Measurements from ENCODE around the gene OPRM1. TPM values are rescaled to one million over a fixed set of nuclear protein-coding genes. Genes with fewer than 3 reads are reported as not detected.
A peak's percentile ranks its signal among the peaks of the same experiment; 100 is the strongest.
"Not testable (repeated sequence)": the region's sequence is repeated elsewhere in the genome, so short reads cannot be mapped to it uniquely, and the experiment has no call there.

The OPRM1 gene
- total RNA-seq, 1 experiment from 2014 or later: not detected

GRCh38 chr6:154140743-154141142, 101.7 kb downstream of the OPRM1 start:
- DNase-seq (ENCODE audit: low read depth): peak; percentile 8

- DNase-seq (ENCODE audit: low read depth): no peak
These were observed 104.7 kb downstream of the OPRM1 start for GRCh38 chr6:154143753-154144152.

DNA sequence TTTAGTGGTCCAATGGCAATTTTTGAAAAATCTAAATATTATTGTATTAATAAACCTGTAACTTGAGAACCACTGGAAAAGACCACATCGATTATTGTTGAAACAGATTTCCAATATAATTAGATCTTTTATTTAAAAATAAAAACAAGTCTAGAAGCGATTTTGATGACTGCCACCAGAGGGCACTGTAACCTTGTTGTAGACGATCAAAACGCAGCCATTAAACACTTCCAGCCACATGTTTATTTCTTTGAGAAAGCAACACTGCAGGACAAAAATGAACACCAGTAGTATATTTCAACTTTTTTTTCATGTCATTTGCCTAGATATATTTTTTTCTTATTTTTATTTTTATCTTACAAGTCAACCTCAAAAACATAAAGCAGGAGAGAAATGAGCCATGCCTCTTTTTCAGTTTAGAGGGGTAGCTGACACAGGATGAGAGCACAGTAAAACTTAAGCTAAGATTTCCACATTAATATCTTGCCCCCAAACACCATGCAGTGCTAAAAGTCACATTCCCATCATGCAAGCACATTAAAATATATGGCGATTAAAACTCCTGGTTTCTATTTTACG, 115.4 kb downstream of the OPRM1 start:
- peak; percentile 63 for DNase-seq (ENCODE audit: low read depth)

DNA sequence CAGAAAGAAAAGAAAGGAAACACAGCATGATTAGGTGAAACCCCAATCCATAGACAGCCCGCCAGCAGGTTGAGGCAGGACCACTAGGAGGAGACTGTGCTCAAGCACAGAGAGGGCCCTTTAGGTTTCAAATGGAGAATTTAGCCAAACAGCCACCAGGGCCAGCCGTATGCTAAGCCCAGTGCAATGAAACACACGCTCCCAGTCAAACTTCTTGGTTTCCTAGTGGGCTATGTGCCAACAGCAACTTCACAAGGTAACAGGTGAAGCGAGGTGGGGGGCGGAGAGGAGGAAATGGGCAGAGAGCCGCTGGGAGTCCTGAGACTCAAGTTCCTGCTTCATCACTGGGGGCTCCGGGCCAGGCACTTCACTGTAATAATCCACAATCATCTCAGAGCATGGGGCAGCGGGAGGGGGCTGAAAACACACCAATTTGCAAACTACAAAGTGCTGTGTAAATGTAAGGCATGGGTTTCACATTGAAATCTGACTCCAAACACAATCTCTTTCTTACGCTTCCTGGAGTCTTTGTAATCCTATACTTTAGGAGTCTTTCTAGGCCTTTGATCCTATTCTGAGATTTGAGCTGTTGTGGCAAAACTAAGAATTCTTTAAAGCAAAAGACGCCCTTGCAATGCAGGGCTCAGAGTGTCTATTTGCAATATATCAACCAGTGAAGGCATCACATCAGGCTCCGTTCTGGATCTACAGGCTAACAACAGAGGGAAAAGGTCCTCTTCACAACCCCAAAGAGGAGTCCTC, 117.3 kb downstream of the OPRM1 start:
- DNase-seq (ENCODE audit: low read depth): peak; percentile 69

- DNase-seq (ENCODE audit: low read depth): no peak
These were observed 118.0 kb downstream of the OPRM1 start for GRCh38 chr6:154157082-154157481.

DNA sequence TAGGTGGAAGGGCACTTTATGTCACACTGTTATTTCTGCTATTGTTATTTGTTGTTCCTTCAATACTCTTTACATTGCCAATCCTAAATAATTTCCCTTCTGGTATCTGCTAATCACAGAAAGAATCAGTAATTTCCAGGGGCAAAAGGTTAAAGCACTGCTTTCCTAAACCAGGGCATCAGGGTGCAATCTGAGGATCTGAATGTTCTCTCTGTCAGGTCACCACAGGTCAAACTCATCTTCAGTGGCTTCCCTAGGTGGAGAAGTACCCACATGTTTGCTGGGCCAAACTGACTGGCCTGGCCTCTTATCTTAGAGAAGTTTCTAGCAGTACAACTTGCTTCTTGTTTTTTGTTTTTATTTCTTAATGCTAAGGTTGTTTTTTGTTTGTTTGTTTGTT, 118.7 kb downstream of the OPRM1 start:
- DNase-seq (ENCODE audit: low read depth): no peak

- no peak for DNase-seq (ENCODE audit: low read depth)
These were observed 120.1 kb downstream of the OPRM1 start for GRCh38 chr6:154159126-154159525.

DNA sequence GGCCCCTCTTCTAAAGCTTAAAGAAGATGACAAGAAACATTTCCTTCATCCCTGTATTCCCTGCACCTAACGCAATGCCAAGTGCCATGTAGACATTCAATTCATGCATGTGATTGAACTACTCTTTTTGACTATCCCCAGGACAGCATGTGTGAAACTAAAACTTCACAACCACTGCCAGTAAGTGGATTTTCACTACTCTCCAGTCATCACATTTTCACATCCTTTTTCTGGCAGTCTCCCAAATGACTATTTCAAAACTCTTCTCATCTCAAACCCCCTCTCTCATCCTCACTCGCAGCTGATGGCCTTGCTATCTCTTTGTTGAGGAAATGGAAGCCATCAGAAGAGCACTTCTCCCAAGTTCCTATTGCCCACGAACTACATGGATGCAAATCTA, 122.6 kb downstream of the OPRM1 start:
- no peak for DNase-seq (ENCODE audit: low read depth)

DNA sequence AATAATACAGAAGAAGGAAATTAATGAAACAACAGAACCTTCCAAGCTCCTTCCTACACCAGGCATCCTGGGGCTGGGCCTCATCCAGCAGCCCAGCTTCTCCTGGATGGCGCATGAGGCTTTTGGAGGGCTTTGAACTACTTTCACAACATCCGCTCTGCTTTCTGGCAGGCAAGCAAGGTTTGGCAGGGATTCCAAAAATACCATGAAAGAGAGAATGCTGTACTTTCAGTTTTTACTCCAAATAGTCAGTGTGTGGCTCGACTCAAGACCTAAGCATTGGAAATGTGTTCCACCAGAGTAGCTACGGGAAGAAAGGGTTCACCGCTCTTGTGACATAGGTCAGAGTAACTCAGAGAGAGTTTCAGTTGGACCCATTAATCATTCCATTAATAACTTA, 125.4 kb downstream of the OPRM1 start:
- peak; percentile 55 for DNase-seq (ENCODE audit: low read depth)

DNA sequence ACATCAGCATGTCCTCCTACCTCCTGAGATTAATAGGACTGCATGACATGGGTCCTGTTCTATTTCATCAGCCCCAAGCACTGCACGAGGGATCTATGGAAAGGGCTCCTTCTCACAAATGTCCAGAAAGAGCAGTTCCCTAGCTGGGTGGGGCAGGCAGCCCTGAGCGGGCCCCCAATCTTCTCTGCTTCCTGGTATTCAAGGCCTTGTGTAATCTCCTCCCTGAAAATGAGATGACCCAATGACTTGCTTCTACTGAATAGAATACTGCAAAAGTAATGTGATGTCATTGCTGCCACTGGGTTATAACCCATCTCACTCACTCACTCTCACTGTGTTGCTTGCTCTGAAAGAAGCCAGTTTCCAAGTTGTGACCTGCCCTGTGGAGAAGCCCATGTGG, 126.4 kb downstream of the OPRM1 start:
- no peak for DNase-seq (ENCODE audit: low read depth)

GRCh38 chr6:154166140-154166539, 127.1 kb downstream of the OPRM1 start:
- no peak for DNase-seq (ENCODE audit: low read depth)

- no peak for DNase-seq (ENCODE audit: low read depth)
These were observed 128.1 kb downstream of the OPRM1 start for GRCh38 chr6:154167126-154167525.

DNA sequence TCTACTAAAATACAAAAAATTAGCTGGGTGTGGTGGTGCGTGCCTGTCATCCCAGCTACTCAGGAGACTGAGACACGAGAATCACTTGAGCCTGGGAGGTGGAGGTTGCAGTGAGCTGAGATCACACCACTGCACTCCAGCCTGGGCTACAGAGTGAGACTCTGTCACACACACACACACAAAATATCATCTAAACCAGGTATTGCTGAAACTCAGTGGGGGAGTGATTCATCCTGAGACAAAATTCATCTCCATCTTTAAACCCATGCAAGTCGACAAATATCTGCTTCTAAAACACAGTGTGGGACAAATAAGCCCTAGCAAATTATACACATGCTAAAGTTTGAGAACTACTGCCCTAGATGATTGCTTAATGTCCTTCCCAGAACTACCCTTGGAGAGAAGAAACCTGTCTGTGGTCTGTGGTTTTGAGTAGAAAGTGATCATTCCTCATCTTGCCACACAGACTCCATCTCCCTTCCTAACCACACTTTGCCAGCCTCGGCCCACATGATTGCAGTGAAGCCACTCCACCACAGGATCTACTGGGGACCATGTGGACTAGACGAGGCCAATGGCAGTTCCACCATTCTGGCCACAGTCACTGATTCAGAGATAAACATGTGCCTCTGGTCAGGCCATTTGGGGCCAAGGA, 130.3 kb downstream of the OPRM1 start:
- peak; percentile 14 for DNase-seq (ENCODE audit: low read depth)

DNA sequence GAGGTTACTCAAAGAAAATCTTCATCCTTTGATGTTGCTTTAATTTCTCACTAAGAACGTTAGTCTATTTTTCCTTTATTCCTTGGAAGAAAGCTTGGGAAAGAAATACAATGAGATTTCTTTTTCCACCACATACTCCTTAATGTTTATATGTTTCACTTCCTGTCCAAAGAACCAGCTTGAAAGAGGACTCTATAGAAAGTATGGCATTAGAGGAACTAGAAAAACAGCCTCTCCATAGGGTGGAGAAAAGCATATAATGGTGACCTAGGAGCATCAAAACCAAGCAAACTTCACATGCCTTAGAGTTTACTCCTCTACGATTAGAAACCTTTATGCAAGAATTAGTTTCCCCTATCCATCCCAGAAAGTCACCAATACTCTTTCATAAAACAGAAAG, 131.1 kb downstream of the OPRM1 start:
- no peak for DNase-seq (ENCODE audit: low read depth)

- DNase-seq (ENCODE audit: low read depth): not testable (repeated sequence)
These were observed 133.4 kb downstream of the OPRM1 start for GRCh38 chr6:154172393-154172792.

DNA sequence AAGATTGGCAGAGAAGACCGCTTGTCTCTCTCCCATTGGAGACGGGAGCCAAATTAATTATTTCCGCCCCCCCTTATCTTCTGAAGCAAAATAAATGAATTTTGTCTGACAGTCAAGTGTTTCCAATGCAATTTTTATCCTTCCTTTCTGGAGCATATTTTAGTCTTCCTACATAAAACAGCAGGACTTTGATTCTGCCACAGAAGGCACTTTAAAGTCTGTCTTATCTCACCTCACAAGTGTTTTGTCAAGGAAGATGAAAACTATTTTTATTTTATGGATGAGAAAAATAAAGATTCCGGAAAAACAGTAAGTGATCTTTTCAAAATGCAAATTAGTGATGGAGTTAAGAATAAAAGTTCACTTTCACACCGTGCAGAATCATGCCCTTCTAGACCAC, 140.4 kb downstream of the OPRM1 start:
- no peak for DNase-seq (ENCODE audit: low read depth)

GRCh38 chr6:154187203-154187602, 148.2 kb downstream of the OPRM1 start:
- DNase-seq (ENCODE audit: low read depth): no peak

GRCh38 chr6:154187714-154188113, 148.7 kb downstream of the OPRM1 start:
- no peak for DNase-seq (ENCODE audit: low read depth)

- DNase-seq (ENCODE audit: low read depth): no peak
These were observed 157.4 kb downstream of the OPRM1 start for GRCh38 chr6:154196333-154196885.

GRCh38 chr6:154197196-154197860, 158.3 kb downstream of the OPRM1 start:
- no peak for DNase-seq (ENCODE audit: low read depth)

DNA sequence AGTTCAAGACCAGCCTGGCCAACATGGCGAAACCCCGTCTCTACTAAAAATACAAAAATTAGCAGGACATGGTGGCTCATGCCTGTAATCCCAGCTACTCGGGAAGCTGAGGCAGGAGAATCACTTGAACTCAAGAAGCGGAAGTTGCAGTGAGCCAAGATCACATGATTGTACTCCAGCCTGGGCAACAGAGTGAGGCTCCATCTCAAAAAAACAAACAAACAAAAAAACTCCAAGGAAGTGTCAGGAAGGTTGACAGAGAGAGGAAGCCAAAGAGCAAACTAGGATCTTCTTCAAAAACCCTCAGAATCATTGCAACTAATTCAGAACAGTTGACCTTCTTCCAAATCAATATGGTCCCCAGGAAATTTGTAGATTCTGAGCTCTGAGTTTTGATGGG, 162.6 kb downstream of the OPRM1 start:
- DNase-seq (ENCODE audit: low read depth): not testable (repeated sequence)

DNA sequence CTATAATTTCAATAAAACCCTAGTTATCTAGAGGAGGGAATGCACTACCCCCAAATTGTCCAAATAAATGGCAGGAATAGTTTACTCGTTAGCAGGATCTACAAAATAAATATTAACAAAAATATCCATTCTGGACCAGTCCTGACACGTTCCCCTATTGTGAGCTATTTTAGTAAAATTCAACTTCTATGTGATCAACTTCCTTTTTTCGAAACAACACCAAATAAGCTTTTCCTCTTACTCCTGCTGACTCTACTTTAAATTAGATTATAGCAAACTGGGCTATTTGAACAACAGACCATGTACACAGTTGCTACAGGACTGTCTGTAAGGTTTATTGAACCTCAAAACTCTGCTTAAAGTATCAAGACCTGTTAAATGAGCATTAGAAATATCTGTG, 163.3 kb downstream of the OPRM1 start:
- no peak for DNase-seq (ENCODE audit: low read depth)

Data from Daoy (cell line).